ENCODE measurements around the gene GIPR.

The GIPR gene

GRCh38 chr19:45629704-45630103, 38.3 kb upstream of the GIPR start:
- TF ChIP-seq ZBTB7A (IDR thresholded peaks at IDR 0.05; ENCODE audit: low read depth) (no peak), EP300 (IDR thresholded peaks at IDR 0.05; ENCODE audit: borderline replicate concordance) (no peak), NFIC (IDR thresholded peaks at IDR 0.05) (no peak)

DNA sequence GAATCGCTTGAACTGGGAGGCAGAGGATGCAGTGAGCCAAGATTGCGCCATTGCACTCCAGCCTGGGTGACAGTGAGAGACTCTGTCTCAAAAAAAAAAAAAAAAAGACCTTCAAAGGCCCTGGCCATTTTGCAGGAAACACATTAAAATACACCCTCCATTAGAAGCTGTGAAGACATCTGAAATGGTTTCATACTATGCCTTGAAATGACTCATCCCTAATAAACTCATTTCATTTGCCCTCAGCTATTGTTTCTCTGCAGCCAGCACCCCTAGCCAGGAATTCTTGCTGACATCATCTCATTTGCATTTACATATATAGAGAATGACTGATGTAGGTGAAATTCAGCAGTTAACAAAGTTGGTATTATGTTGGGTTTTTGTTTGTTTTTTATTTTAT, 37.6 kb upstream of the GIPR start:
- TF ChIP-seq CEBPB (IDR thresholded peaks at IDR 0.05) (peak; percentile 45), ZBTB7A (IDR thresholded peaks at IDR 0.05; ENCODE audit: low read depth) (no peak), EP300 (IDR thresholded peaks at IDR 0.05; ENCODE audit: borderline replicate concordance) (peak; percentile 67; the same call in 1 of the 2 replicates), TAF1 (IDR thresholded peaks at IDR 0.05; ENCODE audit: low read depth) (no peak), MAX (IDR thresholded peaks at IDR 0.05) (peak; percentile 32; the same call in 1 of the 2 replicates), EGR1 (IDR thresholded peaks at IDR 0.05) (no peak), TEAD4 (IDR thresholded peaks at IDR 0.05) (peak; percentile 87), NFIC (IDR thresholded peaks at IDR 0.05) (peak; percentile 32; the same call in 1 of the 2 replicates), CREB1 (IDR thresholded peaks at IDR 0.05; ENCODE audit: low read depth) (peak; percentile 47; the same call in 1 of the 2 replicates), RAD21 (IDR thresholded peaks at IDR 0.05; ENCODE audit: low read depth) (no peak), YY1 (IDR thresholded peaks at IDR 0.05; ENCODE audit: low read depth) (peak; percentile 69; the same call in 1 of the 2 replicates), TCF12 (IDR thresholded peaks at IDR 0.05; ENCODE audit: low read depth) (peak; percentile 62; the same call in 1 of the 2 replicates)

GRCh38 chr19:45632468-45633196, 35.4 kb upstream of the GIPR start:
- peak; percentile 65; the same call in 1 of the 2 replicates for TF ChIP-seq CREB1 (IDR thresholded peaks at IDR 0.05; ENCODE audit: low read depth)
- 0 out of 2 replicates have a peak, but pooled peaks have one; percentile 37 for TF ChIP-seq NFIC (IDR thresholded peaks at IDR 0.05)
- no peak for TF ChIP-seq REST (IDR thresholded peaks at IDR 0.05; ENCODE audit: low read depth)
- TF ChIP-seq TEAD4 (IDR thresholded peaks at IDR 0.05): peak; percentile 47
- TF ChIP-seq EP300 (IDR thresholded peaks at IDR 0.05; ENCODE audit: borderline replicate concordance): 0 out of 2 replicates have a peak, but pooled peaks have one; percentile 41
- peak; percentile 52; the same call in 1 of the 2 replicates for TF ChIP-seq MAX (IDR thresholded peaks at IDR 0.05)

- TF ChIP-seq RAD21 (IDR thresholded peaks at IDR 0.05; ENCODE audit: low read depth) (no peak), YY1 (IDR thresholded peaks at IDR 0.05; ENCODE audit: low read depth) (no peak), CEBPB (IDR thresholded peaks at IDR 0.05) (no peak), FOXM1 (IDR thresholded peaks at IDR 0.05; ENCODE audit: borderline replicate concordance, low read depth) (no peak), NFIC (IDR thresholded peaks at IDR 0.05) (no peak), TEAD4 (IDR thresholded peaks at IDR 0.05) (no peak), CREB1 (IDR thresholded peaks at IDR 0.05; ENCODE audit: low read depth) (no peak)
Measured at GRCh38 chr19:45636275-45636674, 31.7 kb upstream of the GIPR start.

DNA sequence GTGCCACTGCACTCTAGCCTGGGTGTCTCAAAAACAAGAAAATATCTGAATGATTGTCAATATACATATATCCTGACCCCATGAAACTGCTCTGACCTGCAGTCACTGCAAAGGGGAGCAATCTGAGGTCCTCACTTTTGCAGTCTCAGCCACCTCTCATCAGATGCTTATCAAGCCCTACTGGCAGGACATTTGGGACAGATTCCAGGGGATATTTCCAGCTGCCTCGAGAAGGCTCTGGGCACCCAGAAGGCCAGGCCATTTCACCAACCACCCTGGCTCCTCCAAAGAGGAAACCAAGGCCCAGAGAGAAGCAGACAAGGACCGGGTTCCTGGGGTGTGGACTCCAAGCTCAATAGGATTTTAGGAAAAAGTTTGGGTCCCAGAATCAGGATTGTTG, 31.1 kb upstream of the GIPR start:
- TF ChIP-seq, protein P1, sequence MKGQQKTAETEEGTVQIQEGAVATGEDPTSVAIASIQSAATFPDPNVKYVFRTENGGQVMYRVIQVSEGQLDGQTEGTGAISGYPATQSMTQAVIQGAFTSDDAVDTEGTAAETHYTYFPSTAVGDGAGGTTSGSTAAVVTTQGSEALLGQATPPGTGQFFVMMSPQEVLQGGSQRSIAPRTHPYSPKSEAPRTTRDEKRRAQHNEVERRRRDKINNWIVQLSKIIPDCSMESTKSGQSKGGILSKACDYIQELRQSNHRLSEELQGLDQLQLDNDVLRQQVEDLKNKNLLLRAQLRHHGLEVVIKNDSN (IDR thresholded peaks at IDR 0.05): no peak
- TF ChIP-seq NFIC (IDR thresholded peaks at IDR 0.05) (no peak), CREB1 (IDR thresholded peaks at IDR 0.05; ENCODE audit: low read depth) (no peak), TCF12 (IDR thresholded peaks at IDR 0.05; ENCODE audit: low read depth) (no peak), FOXM1 (IDR thresholded peaks at IDR 0.05; ENCODE audit: borderline replicate concordance, low read depth) (no peak), EGR1 (IDR thresholded peaks at IDR 0.05) (no peak), MAX (IDR thresholded peaks at IDR 0.05) (no peak), REST (IDR thresholded peaks at IDR 0.05; ENCODE audit: low read depth) (no peak), CEBPB (IDR thresholded peaks at IDR 0.05) (no peak), YY1 (IDR thresholded peaks at IDR 0.05; ENCODE audit: low read depth) (no peak), EP300 (IDR thresholded peaks at IDR 0.05; ENCODE audit: borderline replicate concordance) (no peak), TEAD4 (IDR thresholded peaks at IDR 0.05) (no peak), RAD21 (IDR thresholded peaks at IDR 0.05; ENCODE audit: low read depth) (no peak)

All from Ishikawa (cell line).